NOMO-1 treated with dmso at 0.1 percent for 144 hours (cell line): ENCODE results near the gene PAOX.
"Not testable (repeated sequence)": the region's sequence is repeated elsewhere in the genome, so short reads cannot be mapped to it uniquely, and the experiment has no call there.

Experiments used
- DNase-seq: peaks from one replicate; lab custom pipeline; 2025; ENCODE audit not compliant: unreplicated experiment; lab: John Stamatoyannopoulos, UW

The PAOX gene

GRCh38 chr10:133432789-133433188 is 53.7 kb downstream of the PAOX start:
- not testable (repeated sequence) for DNase-seq

GRCh38 chr10:133438711-133439273 is 59.7 kb downstream of the PAOX start:
- peak; percentile 32 for DNase-seq

GRCh38 chr10:133439517-133440461 is 60.7 kb downstream of the PAOX start:
- no peak for DNase-seq

DNA sequence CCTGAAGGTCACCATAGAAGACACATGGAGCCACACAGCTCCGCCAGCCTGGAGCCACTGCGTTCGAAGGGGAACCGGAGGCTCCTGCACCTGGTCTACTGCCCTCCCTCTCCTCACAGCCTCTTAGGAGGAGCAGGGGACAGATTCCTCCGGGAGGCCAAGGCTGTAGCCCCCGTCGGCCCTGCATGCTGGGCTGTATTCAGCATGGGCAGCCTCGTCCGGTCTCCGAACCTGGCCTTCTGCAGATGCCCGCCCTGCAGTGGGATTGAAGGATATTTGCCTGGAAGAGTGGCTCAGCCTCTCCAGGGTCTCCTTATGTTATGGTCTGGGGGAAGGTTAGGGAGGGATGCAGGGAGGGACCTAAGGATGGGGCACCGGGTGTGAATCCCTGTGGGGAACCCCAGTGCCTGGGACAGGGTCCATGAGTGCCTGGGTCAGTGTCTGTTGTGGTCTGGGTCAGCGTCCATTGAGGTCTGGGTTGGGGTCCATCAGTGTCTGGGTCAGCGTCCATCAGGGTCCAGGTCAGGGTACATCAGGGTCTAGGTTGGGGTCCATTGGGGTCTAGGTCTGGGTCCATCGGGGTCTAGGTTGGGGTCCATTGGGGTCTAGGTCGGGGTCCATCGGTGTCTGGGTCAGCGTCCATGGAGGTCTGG is 61.7 kb downstream of the PAOX start:
- DNase-seq = no peak
